G401.6 (cell line): ENCODE results near the gene HERC3.

Source experiments
- FAIRE-seq: peaks from 2 replicates; lab custom pipeline; 2012; peaks lifted over from hg19 to GRCh38; lab: Jason Lieb, UNC

Gene HERC3

GRCh38 chr4:88747351-88747750 lies 155.1 kb downstream of the HERC3 start:
- no peak for FAIRE-seq

- FAIRE-seq, result no peak
Measured at GRCh38 chr4:88750369-88750768, 158.1 kb downstream of the HERC3 start.

- no peak for FAIRE-seq
Measured at GRCh38 chr4:88751258-88752075, 159.2 kb downstream of the HERC3 start.

- FAIRE-seq, result no peak
Measured at GRCh38 chr4:88752076-88752463, 159.8 kb downstream of the HERC3 start.

GRCh38 chr4:88752754-88753153 lies 160.5 kb downstream of the HERC3 start:
- no peak for FAIRE-seq

- FAIRE-seq, result no peak
Measured at GRCh38 chr4:88753658-88754571, 161.6 kb downstream of the HERC3 start.

GRCh38 chr4:88754796-88755195 lies 162.5 kb downstream of the HERC3 start:
- FAIRE-seq, result no peak

GRCh38 chr4:88755454-88755853 lies 163.2 kb downstream of the HERC3 start:
- FAIRE-seq, result no peak

- no peak for FAIRE-seq
Measured at GRCh38 chr4:88756149-88756548, 163.9 kb downstream of the HERC3 start.

GRCh38 chr4:88757067-88757466 lies 164.8 kb downstream of the HERC3 start:
- no peak for FAIRE-seq

- FAIRE-seq, result no peak
Measured at GRCh38 chr4:88757776-88758175, 165.5 kb downstream of the HERC3 start.
